Kidney (tissue), 14 donors: Measurements from ENCODE around the gene OBP2B. TPM values are rescaled to one million over a fixed set of nuclear protein-coding genes. Genes with fewer than 3 reads are reported as not detected.
A peak's percentile ranks its signal among the peaks of the same experiment; 100 is the strongest.

ENCODE experiments used
- DNase-seq, 5 donors: peaks; one replicate each; pipeline ENCODE4 v3.0.0-alpha.2; 2013 to 2020
- FAIRE-seq: peaks from 2 replicates; lab custom pipeline; 2012; peaks lifted over from hg19 to GRCh38; lab: Jason Lieb, UNC
- H3K27ac ChIP-seq, 2 donors: one replicate each; pipeline ENCODE4 v1.7.0; 2013; ENCODE audit warnings: low read depth in 2 of 2, low read length in 2 of 2, inconsistent platforms in 1 of 2
- H3K27me3 ChIP-seq: one replicate; pipeline ENCODE4 v1.7.1; 2013; ENCODE audit warnings: low read length, inconsistent platforms; ENCODE audit not compliant: control insufficient read depth, insufficient read depth
- H3K36me3 ChIP-seq, 3 donors: one replicate each; pipeline versions ENCODE4 v1.7.0 to v1.7.1; 2013; ENCODE audit warnings: low read length in 3 of 3, control low read depth in 1 of 3, inconsistent platforms in 1 of 3; ENCODE audit not compliant: insufficient read depth in 3 of 3, control insufficient read depth in 2 of 3
- H3K4me1 ChIP-seq, 3 donors: one replicate each; pipeline versions ENCODE4 v1.7.0 to v1.7.1; 2013; ENCODE audit warnings: low read length in 3 of 3, inconsistent platforms in 1 of 3, low read depth in 1 of 3; ENCODE audit not compliant: control insufficient read depth in 2 of 3, insufficient read depth in 2 of 3
- H3K4me3 ChIP-seq, 3 donors: one replicate each; pipeline versions ENCODE4 v1.7.0 to v1.8.1; 2013; ENCODE audit warnings: low read length in 3 of 3, control low read depth in 1 of 3, inconsistent platforms in 1 of 3
- H3K9ac ChIP-seq, 3 donors: one replicate each; pipeline versions ENCODE4 v1.7.0 to v1.7.1; 2013; ENCODE audit warnings: low read length in 3 of 3, control low read depth in 1 of 3, inconsistent platforms in 1 of 3
- H3K9me3 ChIP-seq, 3 donors: one replicate each; pipeline versions ENCODE4 v1.7.0 to v1.7.1; 2013; ENCODE audit warnings: low read length in 3 of 3, control low read depth in 1 of 3, inconsistent platforms in 1 of 3; ENCODE audit not compliant: control insufficient read depth in 2 of 3, insufficient read depth in 1 of 3
- intact Hi-C: fragments of 100-400 bp; cut with DNase I; formaldehyde crosslinking; loops from one replicate; pipeline ENCODE4 v1.11.1; 2022
- polyA plus RNA-seq: library from polyadenylated mRNA; stranded (reverse); fragments of 350-450 nt; fragmentation: Illumina TruSeq; extraction: RNeasy Lipid Tissue Mini Kit (QIAGEN cat#74804); gene quantifications from one replicate; pipeline ENCODE4 v1.2.3, GENCODE V29; 2014; ENCODE audit warnings: low read depth, low replicate concordance; ENCODE audit not compliant: insufficient read depth
- total RNA-seq: library from RNA; stranded (reverse); fragmentation: NEBNext Ultra II Directional; extraction: Animal tissue kit (Norgen Biotek cat#: 25700); gene quantifications from one replicate; pipeline ENCODE4 v1.2.1, GENCODE V29; 2021
- TF ChIP-seq, protein P1 (sequence below): IDR thresholded peaks from 3 replicates; pipeline ENCODE4 v1.5.1; 2012; ENCODE audit warnings: mild to moderate bottlenecking, moderate library complexity, borderline replicate concordance; ENCODE audit not compliant: insufficient read depth; ENCODE audit errors: extremely low read depth
- donor health status: control.
- donor health status: control.
- donor health status: control.
- donor health status: control.
- donor health status: control.
- donor health status: DM: yes; HTN: yes; CAD: no.
- donor health status: Normal renal cell carcinoma (clear cell type).

The OBP2B gene
- total and polyA plus RNA-seq, 2 donors from 2014 or later, result not detected

DNA sequence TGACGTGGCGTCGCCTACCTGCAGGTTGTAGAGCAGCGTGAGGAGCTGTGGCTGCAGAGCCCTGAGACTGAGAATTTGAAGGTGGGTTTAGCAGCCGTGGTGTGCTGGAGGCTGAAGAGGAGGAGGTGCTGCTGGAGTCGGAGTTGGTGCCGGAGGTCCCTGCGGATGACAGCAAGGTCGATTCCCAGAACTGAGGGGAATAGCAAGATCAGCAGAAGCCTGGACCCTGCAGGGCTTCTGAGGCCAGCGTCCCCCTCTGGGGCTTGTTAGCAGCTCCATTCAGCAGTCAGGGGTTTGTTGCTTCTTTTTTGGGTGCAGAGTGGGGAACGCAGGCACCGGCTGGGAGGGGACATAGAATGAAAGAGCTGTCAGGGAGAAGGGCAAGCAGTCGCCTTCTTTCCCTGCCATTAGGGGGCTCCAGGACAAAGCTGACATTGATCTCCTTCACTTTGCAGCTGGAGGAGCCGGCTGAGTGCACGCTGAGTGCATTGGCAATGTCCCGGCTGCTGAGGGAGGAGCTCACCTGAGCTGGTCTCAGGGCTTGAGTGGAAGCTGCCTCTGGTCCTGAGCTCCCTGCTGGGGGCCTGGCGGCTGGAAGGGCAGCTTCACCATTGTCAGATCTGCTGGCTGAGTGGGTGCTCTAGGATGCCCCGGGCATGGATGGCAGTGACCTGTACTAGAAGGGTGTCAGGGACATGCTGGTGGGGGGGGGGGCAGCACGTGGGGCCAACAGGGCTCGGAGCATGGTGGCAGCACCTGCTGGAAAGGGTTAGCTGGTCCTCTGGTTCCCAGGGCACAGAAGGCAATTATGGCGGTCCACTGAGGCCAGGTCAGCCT lies 20.8 kb downstream of the OBP2B start:
- intact Hi-C loops, result loop anchor here (10.0 kb wide), 2 partner anchors 147 to 297 kb away; partner anchors contain the start of gene SURF6
- DNase-seq (peak; percentile 68 to 85 (median 74)), FAIRE-seq (no peak)
- no peaks in the 10 kb centered on the region for H3K36me3 ChIP-seq
- no peak overlapping the region for H3K27ac ChIP-seq
- no peak overlapping the region for H3K4me3 ChIP-seq
- TF ChIP-seq, protein P1, sequence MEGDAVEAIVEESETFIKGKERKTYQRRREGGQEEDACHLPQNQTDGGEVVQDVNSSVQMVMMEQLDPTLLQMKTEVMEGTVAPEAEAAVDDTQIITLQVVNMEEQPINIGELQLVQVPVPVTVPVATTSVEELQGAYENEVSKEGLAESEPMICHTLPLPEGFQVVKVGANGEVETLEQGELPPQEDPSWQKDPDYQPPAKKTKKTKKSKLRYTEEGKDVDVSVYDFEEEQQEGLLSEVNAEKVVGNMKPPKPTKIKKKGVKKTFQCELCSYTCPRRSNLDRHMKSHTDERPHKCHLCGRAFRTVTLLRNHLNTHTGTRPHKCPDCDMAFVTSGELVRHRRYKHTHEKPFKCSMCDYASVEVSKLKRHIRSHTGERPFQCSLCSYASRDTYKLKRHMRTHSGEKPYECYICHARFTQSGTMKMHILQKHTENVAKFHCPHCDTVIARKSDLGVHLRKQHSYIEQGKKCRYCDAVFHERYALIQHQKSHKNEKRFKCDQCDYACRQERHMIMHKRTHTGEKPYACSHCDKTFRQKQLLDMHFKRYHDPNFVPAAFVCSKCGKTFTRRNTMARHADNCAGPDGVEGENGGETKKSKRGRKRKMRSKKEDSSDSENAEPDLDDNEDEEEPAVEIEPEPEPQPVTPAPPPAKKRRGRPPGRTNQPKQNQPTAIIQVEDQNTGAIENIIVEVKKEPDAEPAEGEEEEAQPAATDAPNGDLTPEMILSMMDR, result no peak
- no peaks in the 10 kb centered on the region for H3K4me1 ChIP-seq
- no peaks in the 10 kb centered on the region for H3K27me3 ChIP-seq
- no peak overlapping the region for H3K9ac ChIP-seq
- no peaks in the 10 kb centered on the region for H3K9me3 ChIP-seq

DNA sequence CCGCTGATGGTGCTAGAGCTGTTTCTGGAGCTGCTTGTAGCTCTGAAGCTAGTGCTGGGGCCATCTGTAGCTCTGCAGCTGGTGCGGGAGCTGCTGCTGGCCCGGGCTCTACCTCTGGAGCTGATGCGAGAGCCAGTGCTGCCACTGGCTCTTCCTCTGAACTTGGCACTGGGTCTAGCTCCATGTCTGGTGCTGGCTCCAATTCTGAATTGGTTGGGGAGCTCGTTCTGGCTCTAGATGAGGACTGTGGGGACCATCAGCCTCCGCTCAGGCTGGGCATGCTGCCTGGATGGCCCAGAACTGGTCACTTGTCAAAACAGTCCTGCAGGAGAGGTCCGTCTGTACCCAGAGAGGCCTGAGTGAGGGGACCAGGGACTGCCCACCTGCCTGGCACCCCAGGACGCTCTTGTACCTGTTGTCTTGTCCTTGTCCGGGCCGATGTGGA lies 21.5 kb downstream of the OBP2B start:
- DNase-seq (peak in 2 of 5 donors; percentile 29 to 32), FAIRE-seq (no peak)
- H3K4me1 ChIP-seq, result no peaks in the 10 kb centered on the region
- no peak overlapping the region for H3K9ac ChIP-seq
- H3K27ac ChIP-seq, result no peak overlapping the region
- H3K4me3 ChIP-seq, result no peak overlapping the region
- no peaks in the 10 kb centered on the region for H3K9me3 ChIP-seq
- intact Hi-C loops, result loop anchor here (10.0 kb wide), 2 partner anchors 147 to 297 kb away; partner anchors contain the start of gene SURF6
- H3K36me3 ChIP-seq, result no peaks in the 10 kb centered on the region
- TF ChIP-seq, protein P1, result no peak
- no peaks in the 10 kb centered on the region for H3K27me3 ChIP-seq

DNA sequence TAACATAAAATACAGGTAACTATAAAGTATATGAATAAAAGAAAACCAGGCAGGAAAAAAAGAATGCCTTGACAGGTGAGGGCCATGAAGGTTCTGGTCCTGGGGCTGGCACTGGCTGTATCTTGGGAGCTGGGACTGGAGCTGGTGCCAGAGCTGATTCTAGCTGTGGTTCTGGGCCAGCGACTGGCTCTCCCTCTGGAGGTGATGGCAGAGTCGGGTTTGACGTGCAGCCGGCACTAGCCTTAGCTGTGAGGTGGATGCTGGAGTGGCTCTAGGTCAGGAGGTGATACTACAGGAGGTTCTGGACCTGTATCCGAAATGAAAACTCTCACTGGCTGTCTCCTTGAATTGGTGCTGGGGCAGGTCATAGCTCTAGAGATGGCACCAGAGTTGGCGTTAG lies 22.3 kb downstream of the OBP2B start:
- Histone ChIP-seq H3K4me3 (no peak overlapping the region), H3K9me3 (no peaks in the 10 kb centered on the region), H3K27me3 (no peaks in the 10 kb centered on the region), H3K27ac (no peak overlapping the region), H3K36me3 (no peaks in the 10 kb centered on the region), H3K4me1 (no peaks in the 10 kb centered on the region), H3K9ac (no peak overlapping the region)
- DNase-seq (peak in 2 of 5 donors; percentile 27 to 57), FAIRE-seq (no peak)
- intact Hi-C loops, result loop anchor here (10.0 kb wide), 2 partner anchors 148 to 298 kb away; partner anchors contain the start of gene SURF6
- TF ChIP-seq, protein P1, result no peak
